K562 (cell line): ENCODE results near the gene RFPL1. TPM values are rescaled to one million over a fixed set of nuclear protein-coding genes. Genes with fewer than 3 reads are reported as not detected.

ENCODE experiments used
- MAFK ChIP-seq: IDR thresholded peaks from 2 replicates; pipeline ENCODE4 v1.6.1; 2011; ENCODE audit warnings: low read length, improper control_type of control experiment
- NFIC ChIP-seq: fragments of 450-650 bp; IDR thresholded peaks from 2 replicates; pipeline ENCODE4 v1.6.1; 2017; ENCODE audit warnings: mild to moderate bottlenecking, inconsistent platforms
- ZNF668 ChIP-seq: fragments of 250-450 bp; sonication (Bioruptor Pico); IDR thresholded peaks from 2 replicates; pipeline ENCODE4 v1.8.0; 2022; ENCODE audit warnings: mild to moderate bottlenecking, inconsistent platforms
- polyA plus RNA-seq, 8 experiments: library from polyadenylated mRNA; depleted of rRNA in 4 of 8; stranded (reverse) in 5 of 8; unstranded in 3 of 8; fragments of >200 nt; fragmentation: Nextera tagmentation in 2 of 8; fragmentation: Illumina TruSeq in 1 of 8; extraction: Ambion mirVana in 2 of 8; extraction: Trizol in 1 of 8; gene quantifications; 2 replicates each; pipeline versions ENCODE4 v1.2.1 to v1.2.3, GENCODE V29; 2011 to 2014; ENCODE audit warnings: inconsistent platforms in 1 of 8, missing spikeins in 1 of 8
- total RNA-seq, 7 experiments: library from RNA; depleted of rRNA in 6 of 7; stranded (reverse); fragments of >200 nt in 6 of 7; fragmentation: Illumina TruSeq in 2 of 7; extraction: Trizol in 2 of 7; gene quantifications; 2 replicates each; pipeline versions ENCODE4 v1.2.1 to v1.2.3, GENCODE V29; 2011 to 2021; ENCODE audit warnings: low replicate concordance in 1 of 7
- TF ChIP-seq, protein P1 (sequence below): sonication (generic); formaldehyde crosslinking; IDR thresholded peaks from 2 replicates; pipeline ENCODE4 v1.8.1; 2023; ENCODE audit warnings: missing genetic modification reagents, mild to moderate bottlenecking, borderline replicate concordance
- TF ChIP-seq, protein P2 (sequence below): fragments of 200-800 bp; sonication (Bioruptor generic); IDR thresholded peaks from 2 replicates; pipeline ENCODE4 v1.6.1; 2017; ENCODE audit warnings: missing genetic modification characterization, missing compliant biosample characterization
- TF ChIP-seq, protein P3 (sequence below): fragments of 450-650 bp; IDR thresholded peaks from 2 replicates; pipeline ENCODE4 v1.7.1; 2018; ENCODE audit warnings: mild to moderate bottlenecking, low read depth; ENCODE audit not compliant: partially characterized antibody

Gene RFPL1
- total and polyA plus RNA-seq, 9 of the 15 experiments (the other 6 are each of a cell fraction or from before 2014, with no cell fraction given), result not detected

DNA sequence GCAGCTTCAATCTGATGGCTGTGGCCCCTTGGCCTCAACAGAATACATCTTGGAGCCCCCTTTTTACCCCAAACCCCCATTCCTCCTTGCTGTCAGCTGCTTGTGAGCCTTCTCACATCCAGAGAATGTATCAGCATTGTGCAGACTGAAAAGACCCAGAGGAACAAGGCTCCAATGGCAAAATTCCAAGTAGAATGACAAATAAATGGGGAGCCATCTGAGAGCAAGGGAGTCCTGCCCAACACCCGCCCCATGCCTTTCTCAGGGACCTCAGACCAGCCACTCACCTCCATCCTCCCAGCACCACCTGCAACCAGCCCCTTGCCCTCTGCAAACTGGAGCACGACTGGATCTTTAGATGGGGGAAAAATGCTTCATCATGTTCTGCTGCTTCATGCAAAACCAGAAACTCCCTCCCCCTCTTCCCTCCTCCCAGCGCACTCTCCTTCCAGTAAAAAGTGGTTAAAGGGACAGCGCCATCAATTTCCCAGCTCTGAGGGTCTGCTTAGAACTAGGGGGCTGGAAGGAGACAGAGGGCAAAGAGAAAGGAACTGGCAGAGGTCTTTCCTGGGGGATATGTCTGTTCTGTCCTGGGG, 39.4 kb downstream of the RFPL1 start (continued):
- TF ChIP-seq, protein P1, sequence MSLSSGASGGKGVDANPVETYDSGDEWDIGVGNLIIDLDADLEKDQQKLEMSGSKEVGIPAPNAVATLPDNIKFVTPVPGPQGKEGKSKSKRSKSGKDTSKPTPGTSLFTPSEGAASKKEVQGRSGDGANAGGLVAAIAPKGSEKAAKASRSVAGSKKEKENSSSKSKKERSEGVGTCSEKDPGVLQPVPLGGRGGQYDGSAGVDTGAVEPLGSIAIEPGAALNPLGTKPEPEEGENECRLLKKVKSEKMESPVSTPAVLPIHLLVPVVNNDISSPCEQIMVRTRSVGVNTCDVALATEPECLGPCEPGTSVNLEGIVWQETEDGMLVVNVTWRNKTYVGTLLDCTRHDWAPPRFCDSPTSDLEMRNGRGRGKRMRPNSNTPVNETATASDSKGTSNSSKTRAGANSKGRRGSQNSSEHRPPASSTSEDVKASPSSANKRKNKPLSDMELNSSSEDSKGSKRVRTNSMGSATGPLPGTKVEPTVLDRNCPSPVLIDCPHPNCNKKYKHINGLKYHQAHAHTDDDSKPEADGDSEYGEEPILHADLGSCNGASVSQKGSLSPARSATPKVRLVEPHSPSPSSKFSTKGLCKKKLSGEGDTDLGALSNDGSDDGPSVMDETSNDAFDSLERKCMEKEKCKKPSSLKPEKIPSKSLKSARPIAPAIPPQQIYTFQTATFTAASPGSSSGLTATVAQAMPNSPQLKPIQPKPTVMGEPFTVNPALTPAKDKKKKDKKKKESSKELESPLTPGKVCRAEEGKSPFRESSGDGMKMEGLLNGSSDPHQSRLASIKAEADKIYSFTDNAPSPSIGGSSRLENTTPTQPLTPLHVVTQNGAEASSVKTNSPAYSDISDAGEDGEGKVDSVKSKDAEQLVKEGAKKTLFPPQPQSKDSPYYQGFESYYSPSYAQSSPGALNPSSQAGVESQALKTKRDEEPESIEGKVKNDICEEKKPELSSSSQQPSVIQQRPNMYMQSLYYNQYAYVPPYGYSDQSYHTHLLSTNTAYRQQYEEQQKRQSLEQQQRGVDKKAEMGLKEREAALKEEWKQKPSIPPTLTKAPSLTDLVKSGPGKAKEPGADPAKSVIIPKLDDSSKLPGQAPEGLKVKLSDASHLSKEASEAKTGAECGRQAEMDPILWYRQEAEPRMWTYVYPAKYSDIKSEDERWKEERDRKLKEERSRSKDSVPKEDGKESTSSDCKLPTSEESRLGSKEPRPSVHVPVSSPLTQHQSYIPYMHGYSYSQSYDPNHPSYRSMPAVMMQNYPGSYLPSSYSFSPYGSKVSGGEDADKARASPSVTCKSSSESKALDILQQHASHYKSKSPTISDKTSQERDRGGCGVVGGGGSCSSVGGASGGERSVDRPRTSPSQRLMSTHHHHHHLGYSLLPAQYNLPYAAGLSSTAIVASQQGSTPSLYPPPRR (CRISPR knock-in tag), result no peak
- TF ChIP-seq, protein P2, sequence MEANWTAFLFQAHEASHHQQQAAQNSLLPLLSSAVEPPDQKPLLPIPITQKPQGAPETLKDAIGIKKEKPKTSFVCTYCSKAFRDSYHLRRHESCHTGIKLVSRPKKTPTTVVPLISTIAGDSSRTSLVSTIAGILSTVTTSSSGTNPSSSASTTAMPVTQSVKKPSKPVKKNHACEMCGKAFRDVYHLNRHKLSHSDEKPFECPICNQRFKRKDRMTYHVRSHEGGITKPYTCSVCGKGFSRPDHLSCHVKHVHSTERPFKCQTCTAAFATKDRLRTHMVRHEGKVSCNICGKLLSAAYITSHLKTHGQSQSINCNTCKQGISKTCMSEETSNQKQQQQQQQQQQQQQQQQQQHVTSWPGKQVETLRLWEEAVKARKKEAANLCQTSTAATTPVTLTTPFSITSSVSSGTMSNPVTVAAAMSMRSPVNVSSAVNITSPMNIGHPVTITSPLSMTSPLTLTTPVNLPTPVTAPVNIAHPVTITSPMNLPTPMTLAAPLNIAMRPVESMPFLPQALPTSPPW (CRISPR knock-in tag), result peak; percentile 54
- TF ChIP-seq MAFK (0 out of 2 replicates have a peak, but pooled peaks have one; percentile 21), ZNF668 (no peak), NFIC (peak; percentile 51; the same call in 1 of the 2 replicates)
- TF ChIP-seq, protein P3, sequence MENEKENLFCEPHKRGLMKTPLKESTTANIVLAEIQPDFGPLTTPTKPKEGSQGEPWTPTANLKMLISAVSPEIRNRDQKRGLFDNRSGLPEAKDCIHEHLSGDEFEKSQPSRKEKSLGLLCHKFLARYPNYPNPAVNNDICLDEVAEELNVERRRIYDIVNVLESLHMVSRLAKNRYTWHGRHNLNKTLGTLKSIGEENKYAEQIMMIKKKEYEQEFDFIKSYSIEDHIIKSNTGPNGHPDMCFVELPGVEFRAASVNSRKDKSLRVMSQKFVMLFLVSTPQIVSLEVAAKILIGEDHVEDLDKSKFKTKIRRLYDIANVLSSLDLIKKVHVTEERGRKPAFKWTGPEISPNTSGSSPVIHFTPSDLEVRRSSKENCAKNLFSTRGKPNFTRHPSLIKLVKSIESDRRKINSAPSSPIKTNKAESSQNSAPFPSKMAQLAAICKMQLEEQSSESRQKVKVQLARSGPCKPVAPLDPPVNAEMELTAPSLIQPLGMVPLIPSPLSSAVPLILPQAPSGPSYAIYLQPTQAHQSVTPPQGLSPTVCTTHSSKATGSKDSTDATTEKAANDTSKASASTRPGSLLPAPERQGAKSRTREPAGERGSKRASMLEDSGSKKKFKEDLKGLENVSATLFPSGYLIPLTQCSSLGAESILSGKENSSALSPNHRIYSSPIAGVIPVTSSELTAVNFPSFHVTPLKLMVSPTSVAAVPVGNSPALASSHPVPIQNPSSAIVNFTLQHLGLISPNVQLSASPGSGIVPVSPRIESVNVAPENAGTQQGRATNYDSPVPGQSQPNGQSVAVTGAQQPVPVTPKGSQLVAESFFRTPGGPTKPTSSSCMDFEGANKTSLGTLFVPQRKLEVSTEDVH, result no peak
